ENCODE measurements around the gene CNOT6.
"Not testable (repeated sequence)": the region's sequence is repeated elsewhere in the genome, so short reads cannot be mapped to it uniquely, and the experiment has no call there.

The CNOT6 gene

GRCh38 chr5:180464603-180464970, 29.6 kb upstream of the CNOT6 start:
- DNase-seq: no peak
- no peak overlapping the region for H3K9ac ChIP-seq (ENCODE audit: low read length)
- H4K5ac ChIP-seq (ENCODE audit: low read length): no peak overlapping the region
- H3K27me3 ChIP-seq (ENCODE audit: insufficient read depth, low read length, poor library complexity): no peaks in the 10 kb centered on the region
- no peak overlapping the region for H2BK120ac ChIP-seq (ENCODE audit: low read depth, low read length)
- no peak overlapping the region for H3K18ac ChIP-seq (ENCODE audit: low read length)
- H3K4me1 ChIP-seq (ENCODE audit: control insufficient read depth, low read depth, low read length): no peaks in the 10 kb centered on the region
- no peaks in the 10 kb centered on the region for H3K36me3 ChIP-seq (ENCODE audit: control insufficient read depth, insufficient read depth, low read length)
- H3K79me1 ChIP-seq (ENCODE audit: low read length): no peaks in the 10 kb centered on the region
- H3K4ac ChIP-seq (ENCODE audit: low read depth, low read length): no peak overlapping the region
- no peak overlapping the region for H2BK5ac ChIP-seq (ENCODE audit: low read length)
- H3K4me3 ChIP-seq (ENCODE audit: low read length): no peak overlapping the region
- WGBS (ENCODE audit: extremely low coverage, insufficient coverage, low lambda C conversion rate): no CpG with 5 or more reads among the region's 5 CpGs
- no peak overlapping the region for H3K23ac ChIP-seq (ENCODE audit: low read length)
- H3K27ac ChIP-seq (ENCODE audit: low read depth, low read length): no peak overlapping the region
- H4K8ac ChIP-seq (ENCODE audit: low read depth, low read length): no peak overlapping the region
- no peaks in the 10 kb centered on the region for H3K79me2 ChIP-seq (ENCODE audit: control insufficient read depth, insufficient read depth, low read length)
- no peak overlapping the region for H2BK15ac ChIP-seq (replicated peaks; ENCODE audit: low read depth)
- H3K4me2 ChIP-seq (ENCODE audit: low read length): no peak overlapping the region
- no peak overlapping the region for H3K56ac ChIP-seq (ENCODE audit: low read length)
- H2AK5ac ChIP-seq (ENCODE audit: low read length): no peak overlapping the region

GRCh38 chr5:180465052-180465451, 29.1 kb upstream of the CNOT6 start:
- H3K4me1 ChIP-seq (ENCODE audit: control insufficient read depth, low read depth, low read length); H3K4ac ChIP-seq (ENCODE audit: low read depth, low read length); H3K23ac ChIP-seq (ENCODE audit: low read length); H2BK120ac ChIP-seq (ENCODE audit: low read depth, low read length); H3K56ac ChIP-seq (ENCODE audit: low read length); H3K9ac ChIP-seq (ENCODE audit: low read length); H2BK15ac ChIP-seq (replicated peaks; ENCODE audit: low read depth); H3K4me3 ChIP-seq (ENCODE audit: low read length); H3K4me2 ChIP-seq (ENCODE audit: low read length); H3K27me3 ChIP-seq (ENCODE audit: insufficient read depth, low read length, poor library complexity); DNase-seq; H2AK5ac ChIP-seq (ENCODE audit: low read length); H3K79me2 ChIP-seq (ENCODE audit: control insufficient read depth, insufficient read depth, low read length); H2BK5ac ChIP-seq (ENCODE audit: low read length); H4K8ac ChIP-seq (ENCODE audit: low read depth, low read length); H3K79me1 ChIP-seq (ENCODE audit: low read length); H3K36me3 ChIP-seq (ENCODE audit: control insufficient read depth, insufficient read depth, low read length); H3K27ac ChIP-seq (ENCODE audit: low read depth, low read length); H3K18ac ChIP-seq (ENCODE audit: low read length); H4K5ac ChIP-seq (ENCODE audit: low read length): not testable (repeated sequence)
- no CpG with 5 or more reads among the region's 4 CpGs for WGBS (ENCODE audit: extremely low coverage, insufficient coverage, low lambda C conversion rate)

GRCh38 chr5:180466316-180466715, 27.9 kb upstream of the CNOT6 start:
- Histone ChIP-seq H3K4me1 (ENCODE audit: control insufficient read depth, low read depth, low read length) (no peaks in the 10 kb centered on the region), H3K23ac (ENCODE audit: low read length) (no peak overlapping the region), H2BK5ac (ENCODE audit: low read length) (no peak overlapping the region), H3K4me2 (ENCODE audit: low read length) (no peak overlapping the region), H3K79me1 (ENCODE audit: low read length) (no peaks in the 10 kb centered on the region), H3K27me3 (ENCODE audit: insufficient read depth, low read length, poor library complexity) (no peaks in the 10 kb centered on the region), H2BK120ac (ENCODE audit: low read depth, low read length) (no peak overlapping the region), H4K5ac (ENCODE audit: low read length) (no peak overlapping the region), H3K4ac (ENCODE audit: low read depth, low read length) (no peak overlapping the region), H2AK5ac (ENCODE audit: low read length) (no peak overlapping the region), H3K79me2 (ENCODE audit: control insufficient read depth, insufficient read depth, low read length) (no peaks in the 10 kb centered on the region), H3K18ac (ENCODE audit: low read length) (no peak overlapping the region), H3K56ac (ENCODE audit: low read length) (no peak overlapping the region), H4K8ac (ENCODE audit: low read depth, low read length) (no peak overlapping the region), H2BK15ac (replicated peaks; ENCODE audit: low read depth) (no peak overlapping the region), H3K4me3 (ENCODE audit: low read length) (no peak overlapping the region), H3K9ac (ENCODE audit: low read length) (no peak overlapping the region), H3K27ac (ENCODE audit: low read depth, low read length) (no peak overlapping the region), H3K36me3 (ENCODE audit: control insufficient read depth, insufficient read depth, low read length) (no peaks in the 10 kb centered on the region)
- WGBS (ENCODE audit: extremely low coverage, insufficient coverage, low lambda C conversion rate): no CpG with 5 or more reads among the region's 15 CpGs
- no peak for DNase-seq

GRCh38 chr5:180467028-180467975, 26.9 kb upstream of the CNOT6 start:
- no peak overlapping the region for H2BK15ac ChIP-seq (replicated peaks; ENCODE audit: low read depth)
- no peak for DNase-seq
- H3K9ac ChIP-seq (ENCODE audit: low read length): no peak overlapping the region
- no peak overlapping the region for H3K4me3 ChIP-seq (ENCODE audit: low read length)
- H2BK120ac ChIP-seq (ENCODE audit: low read depth, low read length): no peak overlapping the region
- no peak overlapping the region for H4K5ac ChIP-seq (ENCODE audit: low read length)
- H3K18ac ChIP-seq (ENCODE audit: low read length): no peak overlapping the region
- no peak overlapping the region for H2BK5ac ChIP-seq (ENCODE audit: low read length)
- no peak overlapping the region for H3K27ac ChIP-seq (ENCODE audit: low read depth, low read length)
- H3K27me3 ChIP-seq (ENCODE audit: insufficient read depth, low read length, poor library complexity): no peaks in the 10 kb centered on the region
- no peaks in the 10 kb centered on the region for H3K79me2 ChIP-seq (ENCODE audit: control insufficient read depth, insufficient read depth, low read length)
- no peak overlapping the region for H3K4me2 ChIP-seq (ENCODE audit: low read length)
- H4K8ac ChIP-seq (ENCODE audit: low read depth, low read length): no peak overlapping the region
- H3K36me3 ChIP-seq (ENCODE audit: control insufficient read depth, insufficient read depth, low read length): no peaks in the 10 kb centered on the region
- H3K4ac ChIP-seq (ENCODE audit: low read depth, low read length): no peak overlapping the region
- H3K56ac ChIP-seq (ENCODE audit: low read length): peak overlapping the region; percentile 3
- no peaks in the 10 kb centered on the region for H3K4me1 ChIP-seq (ENCODE audit: control insufficient read depth, low read depth, low read length)
- WGBS (ENCODE audit: extremely low coverage, insufficient coverage, low lambda C conversion rate): no CpG with 5 or more reads among the region's 22 CpGs
- H3K23ac ChIP-seq (ENCODE audit: low read length): no peak overlapping the region
- no peaks in the 10 kb centered on the region for H3K79me1 ChIP-seq (ENCODE audit: low read length)
- H2AK5ac ChIP-seq (ENCODE audit: low read length): no peak overlapping the region

DNA sequence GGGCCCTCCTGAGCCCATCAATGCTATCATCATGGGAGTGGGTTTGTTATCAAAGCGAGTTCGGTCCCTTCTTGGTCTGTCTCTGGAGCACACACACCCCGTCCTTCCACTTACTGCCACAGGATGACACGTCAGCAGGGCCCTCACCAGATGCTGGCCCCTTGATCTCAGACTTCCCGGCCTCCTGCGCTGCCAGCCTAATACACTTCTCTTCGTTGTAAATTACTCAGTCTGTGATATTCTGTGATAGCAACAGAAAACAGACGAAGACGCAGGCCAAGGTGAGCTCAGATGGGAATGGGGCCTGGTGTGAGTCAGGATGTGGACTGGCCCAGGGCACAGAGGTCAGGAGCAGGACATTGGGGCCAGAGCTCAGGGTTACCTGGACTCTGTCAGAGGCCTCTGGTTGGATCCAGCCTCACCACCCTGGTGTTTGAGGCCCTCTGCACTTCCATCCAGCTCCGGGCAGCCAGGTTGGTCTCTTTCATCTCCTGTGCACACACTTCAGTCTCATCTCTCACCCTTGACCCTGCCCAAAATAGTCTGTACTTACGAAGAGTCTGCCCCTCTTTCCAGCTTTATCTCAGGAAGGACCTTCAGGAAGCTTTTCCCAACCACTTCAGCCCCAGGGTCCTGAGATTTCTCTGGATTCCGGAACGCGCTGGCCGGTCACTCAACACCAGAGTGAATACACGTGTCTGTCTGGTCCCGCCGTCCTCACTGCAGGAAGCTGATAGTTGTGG, 26.0 kb upstream of the CNOT6 start:
- H3K4ac ChIP-seq (ENCODE audit: low read depth, low read length): no peak overlapping the region
- H3K4me1 ChIP-seq (ENCODE audit: control insufficient read depth, low read depth, low read length): no peaks in the 10 kb centered on the region
- H3K27me3 ChIP-seq (ENCODE audit: insufficient read depth, low read length, poor library complexity): no peaks in the 10 kb centered on the region
- WGBS (ENCODE audit: extremely low coverage, insufficient coverage, low lambda C conversion rate): no CpG with 5 or more reads among the region's 18 CpGs
- H3K23ac ChIP-seq (ENCODE audit: low read length): no peak overlapping the region
- no peak overlapping the region for H2BK120ac ChIP-seq (ENCODE audit: low read depth, low read length)
- H3K18ac ChIP-seq (ENCODE audit: low read length): no peak overlapping the region
- no peak overlapping the region for H3K4me2 ChIP-seq (ENCODE audit: low read length)
- H3K36me3 ChIP-seq (ENCODE audit: control insufficient read depth, insufficient read depth, low read length): no peaks in the 10 kb centered on the region
- H3K9ac ChIP-seq (ENCODE audit: low read length): no peak overlapping the region
- H4K8ac ChIP-seq (ENCODE audit: low read depth, low read length): no peak overlapping the region
- H2BK15ac ChIP-seq (replicated peaks; ENCODE audit: low read depth): no peak overlapping the region
- peak overlapping the region; percentile 3 for H3K56ac ChIP-seq (ENCODE audit: low read length)
- no peak overlapping the region for H4K5ac ChIP-seq (ENCODE audit: low read length)
- H3K4me3 ChIP-seq (ENCODE audit: low read length): no peak overlapping the region
- H3K79me1 ChIP-seq (ENCODE audit: low read length): no peaks in the 10 kb centered on the region
- H2BK5ac ChIP-seq (ENCODE audit: low read length): no peak overlapping the region
- H3K79me2 ChIP-seq (ENCODE audit: control insufficient read depth, insufficient read depth, low read length): no peaks in the 10 kb centered on the region
- H2AK5ac ChIP-seq (ENCODE audit: low read length): no peak overlapping the region
- DNase-seq: peak; percentile 21
- no peak overlapping the region for H3K27ac ChIP-seq (ENCODE audit: low read depth, low read length)
